HG02623 (cell line): Measurements from ENCODE around the gene GPC5.

ENCODE experiments used
- ATAC-seq: cut with Tn5 transposase; IDR thresholded peaks from one replicate; pipeline ENCODE4 v1.9.1; 2021; ENCODE audit warnings: moderate library complexity; ENCODE audit not compliant: unreplicated experiment

GPC5 gene

DNA sequence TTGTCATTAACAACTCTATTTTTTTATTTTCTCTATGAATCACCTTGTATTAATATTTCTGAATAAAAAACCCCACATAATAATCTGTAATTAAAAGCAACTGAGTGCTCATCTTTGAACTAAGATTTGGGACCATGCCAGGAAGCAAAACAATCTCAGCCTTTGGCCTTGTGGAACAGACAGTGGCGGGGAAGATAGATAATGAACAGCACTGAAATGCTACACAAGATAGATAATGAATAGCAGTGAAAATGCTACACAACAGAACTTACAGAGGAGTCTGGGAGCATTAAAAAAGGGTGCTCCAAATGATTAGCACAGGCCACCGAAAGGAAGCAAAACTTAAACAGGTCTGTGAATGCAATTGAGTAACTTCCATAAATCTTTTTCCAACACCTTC lies 134.9 kb downstream of the GPC5 start:
- ATAC-seq, result no peak

DNA sequence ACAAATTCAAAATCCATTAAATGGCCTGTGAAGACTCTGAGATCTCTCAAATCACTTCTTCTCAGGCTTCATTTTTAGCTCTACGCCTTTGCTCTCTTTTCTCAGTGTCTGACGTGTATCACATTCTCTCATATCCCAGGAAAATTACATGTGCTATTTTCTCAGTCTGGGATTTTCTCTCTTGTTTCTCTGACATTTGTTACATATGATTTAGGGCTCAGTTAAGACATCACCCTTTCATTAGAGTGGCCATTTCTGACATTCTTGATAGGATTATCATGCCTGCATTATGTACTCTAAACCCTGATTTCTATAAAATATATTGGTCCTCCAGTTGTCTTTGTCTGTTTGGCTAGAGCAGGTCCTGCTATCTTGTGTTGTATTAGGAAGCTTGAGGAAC lies 136.6 kb downstream of the GPC5 start:
- no peak for ATAC-seq

DNA sequence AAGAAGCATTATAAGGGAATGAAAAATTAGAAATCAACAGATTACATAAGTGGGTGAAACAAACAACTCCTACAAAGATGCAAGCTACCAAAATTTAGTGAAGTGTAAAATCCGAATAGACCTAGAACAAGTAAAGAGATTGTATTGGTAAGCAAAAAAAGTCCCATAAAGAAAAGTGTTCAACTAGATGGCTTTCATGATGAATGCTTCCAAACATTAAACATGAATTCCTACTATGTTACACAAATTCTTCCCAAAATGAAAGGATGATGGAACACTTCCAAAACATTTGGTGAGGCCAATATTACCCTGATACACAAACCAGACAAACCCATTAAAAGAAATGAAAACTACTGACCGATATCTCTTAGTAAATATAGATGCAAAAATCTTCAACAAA lies 139.0 kb downstream of the GPC5 start:
- no peak for ATAC-seq

DNA sequence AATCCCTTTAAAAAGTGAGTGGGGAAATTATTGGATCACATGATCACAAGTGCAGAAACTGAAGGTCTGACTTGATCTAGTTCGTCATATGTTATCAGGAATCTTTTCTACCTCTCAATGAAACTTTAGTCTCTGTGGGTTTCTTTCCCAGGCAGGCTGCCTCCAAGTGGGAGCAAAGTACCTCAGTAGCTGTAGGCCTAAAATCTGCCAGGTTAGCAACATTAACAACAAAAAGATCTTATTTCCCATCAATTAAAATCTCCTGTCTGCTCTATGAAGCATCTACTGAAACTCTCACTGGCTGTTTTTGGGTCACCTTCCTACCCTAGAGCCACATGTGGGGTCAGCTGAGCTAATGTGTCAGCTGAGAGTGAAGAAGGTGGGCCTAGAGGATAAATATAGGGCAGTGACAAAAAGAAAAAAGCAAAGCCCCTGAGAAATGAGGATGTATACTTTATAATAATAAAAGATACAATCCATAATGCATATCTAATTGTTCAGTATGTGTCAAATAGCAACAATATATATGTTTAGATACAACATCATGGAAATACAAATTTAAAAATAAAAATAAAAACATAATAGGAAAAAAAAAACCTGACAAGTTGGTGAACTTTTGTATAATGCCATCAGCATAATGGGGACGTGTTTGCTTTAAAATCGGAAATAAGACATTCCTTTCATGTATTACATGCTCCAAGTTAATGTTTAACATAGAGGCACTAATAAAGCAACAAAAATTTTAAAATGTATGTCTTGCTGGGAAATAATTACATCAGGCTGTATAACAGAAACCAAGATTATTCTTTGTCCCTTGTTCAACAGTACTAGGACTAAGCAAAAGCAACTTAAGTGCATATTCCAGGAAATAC lies 141.1 kb downstream of the GPC5 start:
- ATAC-seq, result no peak

DNA sequence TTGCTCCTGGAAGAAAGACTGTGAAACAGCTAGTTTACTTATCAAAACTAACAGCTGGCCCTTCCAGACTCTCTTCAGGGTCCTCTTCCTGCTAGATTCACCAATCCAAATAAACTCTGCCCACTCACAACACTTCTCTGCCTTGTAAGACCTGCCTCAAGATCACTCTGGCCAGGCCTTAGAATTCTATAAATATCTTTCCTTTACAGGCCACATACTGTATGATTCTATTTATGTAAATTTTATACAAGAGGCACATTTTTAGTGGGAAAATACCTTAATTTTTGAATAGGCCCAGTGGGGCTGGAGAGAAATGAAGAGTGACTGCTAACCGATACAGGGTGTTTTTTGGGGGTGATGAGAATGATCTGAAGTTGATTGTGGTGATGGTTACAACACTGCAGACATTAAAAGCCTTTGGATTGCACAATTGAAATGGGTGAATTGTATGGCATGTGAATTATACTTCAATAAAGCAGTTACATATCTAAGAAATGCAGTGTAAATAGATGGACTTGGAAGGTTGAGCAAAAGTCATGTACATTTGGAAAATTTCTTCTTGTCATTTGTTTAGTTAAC lies 141.8 kb downstream of the GPC5 start:
- no peak for ATAC-seq

DNA sequence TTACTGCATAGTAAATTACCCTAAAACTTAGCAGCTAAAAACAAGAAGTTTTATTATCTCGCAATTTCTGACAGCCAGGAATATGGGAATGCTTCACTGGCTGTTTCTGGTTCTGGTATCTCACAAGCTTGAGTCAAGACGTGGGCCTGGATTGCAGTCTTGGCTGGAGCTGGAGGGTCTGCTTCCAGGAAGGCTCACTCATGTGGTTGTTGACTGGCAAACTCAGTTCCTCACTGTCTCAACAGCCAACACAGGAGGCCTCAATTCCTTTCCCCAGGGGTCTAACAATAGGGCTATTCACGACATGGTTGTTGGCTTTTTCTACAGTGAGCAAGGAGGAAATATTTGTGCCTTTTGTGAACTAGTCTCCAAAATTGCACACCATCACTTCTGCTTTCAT lies 146.3 kb downstream of the GPC5 start:
- no peak for ATAC-seq

DNA sequence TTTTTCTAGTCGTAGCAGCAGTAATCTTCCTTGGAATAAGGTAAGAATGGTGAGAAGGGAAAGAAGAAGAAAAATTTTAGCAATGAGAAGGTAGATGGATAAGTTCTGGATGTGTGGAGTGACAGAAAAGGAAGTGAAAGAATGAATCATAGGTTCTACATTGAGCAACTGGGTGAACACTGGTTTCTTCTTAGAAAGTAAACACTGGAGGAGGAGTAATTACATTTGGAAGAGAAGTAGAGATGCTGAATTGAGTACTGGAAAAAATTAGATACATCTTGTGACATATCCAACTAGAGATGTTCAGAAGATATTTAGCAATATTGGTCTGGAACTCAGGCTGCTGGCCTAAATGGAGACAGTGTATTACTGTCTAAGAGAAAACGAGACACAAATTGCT lies 148.5 kb downstream of the GPC5 start:
- ATAC-seq, result no peak

DNA sequence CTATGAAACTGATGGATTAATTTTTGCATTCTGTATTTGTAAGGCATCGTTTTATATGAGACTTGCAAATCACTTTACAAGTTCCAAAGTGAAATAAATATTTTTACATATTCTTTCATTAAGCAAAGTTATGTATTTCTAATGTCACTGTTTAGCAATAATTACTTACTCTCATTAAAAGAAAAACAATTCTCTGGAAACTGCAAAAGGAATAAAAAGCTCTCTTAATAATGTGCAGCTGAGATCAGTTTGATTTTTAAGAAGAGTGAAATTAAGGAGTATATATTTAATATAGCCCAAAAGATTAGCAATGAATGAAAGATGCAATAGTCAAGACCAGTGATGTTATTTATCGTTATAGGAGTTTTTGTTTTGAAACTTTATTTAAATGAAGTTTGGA lies 155.2 kb downstream of the GPC5 start:
- ATAC-seq, result no peak

DNA sequence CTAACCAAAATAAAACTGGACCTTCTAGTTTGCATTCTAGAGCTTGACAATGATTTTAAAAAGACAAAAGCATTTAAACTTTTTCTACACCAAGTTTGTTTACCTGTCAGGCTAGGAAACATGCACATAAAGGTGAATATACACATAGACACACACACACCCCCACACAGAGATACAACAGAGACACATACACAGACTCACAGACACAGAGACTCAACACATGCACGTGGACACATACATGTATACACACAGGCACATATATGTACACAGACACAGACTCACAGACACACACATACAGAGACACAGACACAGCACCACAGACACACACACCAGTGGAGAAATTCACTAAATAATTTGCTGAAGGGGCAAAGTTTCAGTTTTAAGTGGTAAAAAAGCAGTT lies 155.7 kb downstream of the GPC5 start:
- ATAC-seq, result no peak

DNA sequence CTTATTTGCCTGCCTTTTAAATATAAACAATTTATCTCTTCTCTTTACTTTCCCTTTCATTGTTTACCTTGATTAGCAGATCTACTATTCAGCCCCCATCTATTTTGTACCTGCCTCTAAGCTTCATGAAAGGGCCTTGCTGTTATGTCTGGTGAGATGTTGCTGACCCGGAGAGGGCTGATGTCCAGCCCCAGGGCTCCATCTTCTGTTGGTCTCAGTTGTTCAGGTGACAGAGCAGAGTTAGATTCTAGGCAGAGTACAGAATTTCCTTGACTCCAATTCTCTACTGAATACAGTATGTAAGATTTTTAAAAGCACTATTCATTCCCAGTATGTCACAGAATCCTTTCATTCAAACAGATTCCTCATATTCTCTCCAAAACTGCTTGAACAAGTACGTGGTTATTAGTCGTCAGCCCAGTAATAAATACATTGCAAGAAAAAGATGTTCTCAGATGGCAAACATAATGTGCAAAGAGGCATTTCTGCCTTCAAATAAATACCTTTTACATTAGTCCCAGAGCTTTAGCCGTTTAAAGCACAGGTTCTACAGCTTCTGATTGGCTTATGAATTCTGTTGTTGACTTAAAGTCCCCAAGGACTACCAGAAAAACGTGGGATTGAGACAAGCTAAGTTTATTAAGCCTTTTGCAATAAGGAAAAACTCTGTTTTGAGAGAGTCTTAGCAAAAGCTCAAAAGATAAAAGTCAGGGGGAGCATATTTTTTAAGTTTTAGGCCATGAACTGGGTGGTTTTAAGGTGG lies 159.1 kb downstream of the GPC5 start:
- ATAC-seq, result no peak

DNA sequence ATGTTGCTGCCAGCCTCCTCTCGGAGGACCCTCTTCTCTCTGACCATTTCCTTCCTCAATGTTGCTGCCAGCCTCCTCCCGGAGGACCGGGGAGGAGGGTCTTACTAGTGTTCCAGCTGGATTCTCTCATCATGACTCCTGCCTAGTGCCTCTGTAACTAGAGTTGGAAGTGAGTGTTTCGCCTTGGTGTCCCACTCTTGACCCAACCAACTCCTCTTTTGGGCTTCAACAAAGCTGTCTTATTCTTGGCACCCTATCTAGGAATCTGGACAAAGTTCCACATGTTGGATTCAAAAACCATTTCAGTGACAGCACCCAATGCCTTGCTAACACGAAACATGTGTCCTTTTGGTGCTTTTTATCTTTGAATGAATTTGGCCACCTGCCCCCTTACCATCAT lies 165.4 kb downstream of the GPC5 start:
- no peak for ATAC-seq

DNA sequence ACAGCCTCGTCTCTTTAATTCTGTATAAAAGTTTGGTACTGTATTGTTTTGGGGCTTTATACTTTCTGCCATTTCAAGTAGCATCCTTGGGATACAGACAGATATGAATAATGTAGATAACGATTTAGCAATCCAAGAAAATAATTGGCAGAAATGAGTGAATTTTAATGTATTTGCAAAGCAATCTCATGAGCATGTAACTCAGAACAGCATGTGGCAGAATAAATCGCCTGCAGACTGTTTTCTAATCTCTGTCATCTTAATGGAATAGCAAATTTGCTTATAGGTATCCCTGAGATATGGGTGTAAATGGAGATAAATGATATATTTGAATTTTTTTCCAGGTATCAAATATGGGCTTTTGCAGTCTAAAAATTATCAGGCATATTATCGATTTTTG lies 166.0 kb downstream of the GPC5 start:
- no peak for ATAC-seq

DNA sequence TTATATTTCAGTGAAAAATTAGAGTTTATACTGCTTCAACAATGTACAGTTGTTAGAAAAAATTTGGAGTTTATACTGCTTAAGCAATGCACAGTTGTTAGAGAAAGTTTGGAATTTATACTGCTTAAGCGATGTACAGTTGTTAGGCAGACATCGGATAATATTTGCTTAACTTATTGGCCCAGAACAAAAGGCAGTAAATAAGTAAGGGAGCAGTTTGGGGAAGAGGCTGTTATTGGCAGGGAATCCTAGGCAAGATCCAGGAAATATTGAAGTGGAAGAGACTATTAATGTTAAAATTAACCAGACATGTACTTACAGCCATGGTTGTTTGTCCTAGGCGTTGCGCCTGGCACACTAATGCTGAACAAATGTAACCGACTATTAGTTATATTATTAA lies 166.9 kb downstream of the GPC5 start:
- no peak for ATAC-seq

DNA sequence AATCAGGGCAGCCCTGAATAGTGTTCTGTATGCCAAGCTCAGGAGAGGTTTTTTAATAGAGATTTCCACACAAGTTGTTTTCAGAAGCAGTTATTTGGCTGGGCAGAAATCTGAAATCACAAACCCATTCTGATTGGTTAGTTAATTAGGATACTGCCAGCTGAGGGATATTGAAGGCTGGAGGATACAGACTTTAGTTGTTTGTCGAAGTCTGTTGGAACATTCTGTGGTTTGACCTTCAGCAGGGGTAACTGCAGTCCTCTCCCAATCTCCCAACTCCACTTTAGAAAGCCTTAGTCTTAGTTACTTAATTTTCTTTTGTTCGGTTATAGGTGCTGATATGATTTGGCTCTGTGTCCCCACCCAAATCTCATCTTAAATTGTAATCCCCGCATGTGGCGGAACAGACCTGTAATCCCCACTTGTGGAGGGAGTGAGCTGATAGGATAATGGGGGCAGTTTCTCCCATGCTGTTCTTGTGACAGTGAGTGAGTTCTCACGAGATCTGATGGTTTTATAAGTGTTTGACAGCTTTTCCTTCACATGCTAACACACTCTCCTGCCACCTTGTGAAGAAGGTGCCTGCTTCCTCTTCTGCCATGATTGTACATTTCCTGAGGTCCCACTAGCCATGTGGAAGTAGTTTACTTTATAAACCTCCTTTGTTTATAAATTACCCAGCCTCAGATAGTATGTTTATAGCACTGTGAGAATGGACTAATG lies 169.2 kb downstream of the GPC5 start:
- no peak for ATAC-seq

DNA sequence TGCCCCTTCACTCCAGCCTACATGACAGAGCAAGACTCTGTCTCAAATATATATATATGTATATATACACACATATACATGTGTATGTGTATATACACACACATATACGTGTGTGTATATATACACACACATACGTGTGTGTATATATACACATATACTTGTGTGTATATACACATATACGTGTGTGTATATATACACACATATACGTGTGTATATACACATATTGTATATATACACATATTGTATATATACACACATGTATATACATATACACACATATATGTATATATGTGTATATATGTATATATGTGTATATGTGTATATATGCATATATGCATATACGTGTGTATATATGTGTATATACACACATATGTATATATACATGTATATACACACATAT lies 173.3 kb downstream of the GPC5 start:
- no peak for ATAC-seq

DNA sequence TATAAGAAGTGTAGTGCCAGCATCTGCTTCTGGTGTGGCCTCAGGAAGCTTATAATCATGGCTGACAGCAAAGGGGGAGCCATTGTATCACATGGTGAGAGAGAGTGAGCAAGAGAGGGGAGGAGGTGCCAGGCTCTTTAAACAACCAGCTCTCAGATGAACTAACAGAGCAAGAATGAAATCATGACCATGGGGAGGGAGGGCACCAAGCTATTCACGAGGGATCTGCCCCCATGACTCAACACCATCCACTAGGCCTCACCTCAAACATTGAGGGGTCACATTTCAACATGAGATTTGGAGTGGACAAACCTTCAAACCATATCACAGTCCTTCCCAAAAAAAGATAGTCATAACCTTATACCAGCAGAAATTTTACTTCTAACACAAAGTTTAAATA lies 174.0 kb downstream of the GPC5 start:
- ATAC-seq, result no peak

DNA sequence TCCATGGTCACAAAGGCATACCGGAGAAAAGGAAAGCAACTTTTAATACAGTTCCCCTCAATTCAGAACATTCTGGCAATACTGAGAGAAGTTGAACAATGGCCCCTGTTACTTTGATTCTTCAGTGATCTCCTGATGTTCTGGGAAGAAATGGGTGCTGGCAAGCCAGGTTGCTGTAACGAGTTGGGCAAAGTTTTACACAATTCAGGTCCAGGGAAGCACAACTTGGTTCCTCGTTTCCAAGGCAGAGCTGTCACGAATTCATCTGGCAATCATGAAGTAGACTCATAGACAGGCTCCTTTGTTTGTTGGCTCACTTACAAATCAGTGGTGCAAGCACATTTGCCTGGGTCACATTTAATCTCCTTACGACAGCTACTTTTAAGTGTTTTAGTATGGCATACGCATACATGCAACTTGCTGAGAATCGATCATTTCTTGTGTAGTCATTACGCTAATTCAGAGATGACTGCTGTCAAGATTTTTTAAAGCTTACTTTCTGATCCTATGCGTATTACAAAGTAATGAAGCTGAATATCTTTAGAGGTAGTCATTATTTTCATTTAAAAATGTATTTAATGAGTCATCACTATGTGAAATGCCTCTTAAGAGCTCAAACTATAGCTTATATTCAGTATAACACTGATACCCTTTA lies 174.7 kb downstream of the GPC5 start:
- no peak for ATAC-seq

DNA sequence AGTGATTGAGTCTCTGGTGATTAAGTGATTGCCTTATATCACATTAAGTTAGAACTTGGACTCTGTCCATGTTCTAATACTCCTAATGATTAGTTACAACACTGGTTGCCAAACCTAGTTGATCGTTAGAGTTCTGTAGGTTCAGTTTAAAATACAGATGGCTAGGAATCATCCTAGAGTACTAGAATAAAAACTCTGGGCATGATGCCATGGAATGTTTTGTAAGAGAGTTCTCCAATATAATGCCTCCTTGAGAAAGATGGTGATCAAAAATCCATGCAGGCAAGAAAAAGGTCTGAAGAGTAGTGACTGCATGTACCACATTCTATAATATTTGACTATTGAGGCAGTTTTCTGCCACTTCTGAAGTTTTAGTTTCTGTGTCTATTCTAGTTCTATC lies 176.3 kb downstream of the GPC5 start:
- ATAC-seq, result no peak

DNA sequence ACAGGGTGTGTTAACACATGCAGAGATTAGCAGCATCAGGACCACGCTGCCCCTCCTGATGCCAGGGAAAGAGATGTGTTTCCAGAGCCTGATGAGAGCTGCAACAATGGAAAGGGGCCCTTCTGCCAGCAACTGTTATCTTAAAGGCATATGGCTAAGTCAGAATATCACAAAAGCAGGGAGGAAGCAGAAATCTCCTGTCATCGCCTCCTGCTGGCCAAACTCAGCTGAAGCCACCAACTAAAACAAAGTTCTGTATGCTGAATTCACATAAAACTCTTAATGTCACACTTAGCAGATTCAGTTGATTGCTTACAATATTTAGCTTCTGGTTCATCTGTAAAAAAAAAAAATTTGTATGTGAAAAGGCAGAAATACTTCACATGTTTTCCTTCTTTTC lies 178.2 kb downstream of the GPC5 start:
- no peak for ATAC-seq

DNA sequence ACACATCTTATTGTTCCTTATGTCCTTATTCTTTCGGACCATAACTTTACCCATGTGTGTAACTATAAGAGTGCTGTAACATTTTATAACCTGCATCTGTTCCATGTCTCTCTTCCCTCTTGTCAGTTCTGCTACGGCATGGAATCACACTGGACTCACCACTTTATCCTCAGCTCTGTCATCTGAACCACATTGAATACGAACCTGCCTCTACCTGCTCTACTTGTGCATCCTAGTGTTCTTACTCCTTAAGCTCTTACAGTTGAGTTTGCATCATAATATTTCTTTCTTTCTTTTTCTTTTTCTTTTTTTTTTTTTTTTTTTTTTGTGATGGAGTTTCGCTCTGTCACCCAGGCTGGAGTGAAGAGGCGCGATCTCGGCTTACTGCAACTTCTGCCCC lies 180.9 kb downstream of the GPC5 start:
- no peak for ATAC-seq

DNA sequence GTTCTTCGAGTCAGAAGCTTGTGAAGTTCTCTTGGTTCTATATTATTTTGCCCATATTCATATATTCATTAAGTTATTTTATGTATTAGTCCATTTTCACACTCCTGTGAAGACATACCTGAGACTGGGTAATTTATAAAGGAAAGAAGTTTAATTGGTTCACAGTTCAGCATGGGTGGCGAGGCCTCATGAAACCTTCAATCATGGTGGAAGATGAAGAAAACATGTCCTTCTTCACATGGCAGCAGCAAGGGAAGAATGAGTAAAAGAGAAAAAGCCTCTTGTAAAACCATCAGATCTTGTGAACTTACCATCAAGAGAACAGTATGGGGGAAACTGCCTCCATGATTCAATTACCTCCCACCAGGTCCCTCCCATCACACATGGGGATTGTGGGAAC lies 182.3 kb downstream of the GPC5 start:
- ATAC-seq, result no peak
